Right lobe of liver (tissue), 6 donors: Measurements from ENCODE around the gene MAP7. TPM values are rescaled to one million over a fixed set of nuclear protein-coding genes. Genes with fewer than 3 reads are reported as not detected.

Source experiments
- ATAC-seq, 4 donors: fragments of 200-7000 bp; cut with Tn5 transposase; one replicate each; pipeline ENCODE4 v1.9.1; 2020; ENCODE audit warnings: mild to moderate bottlenecking in 4 of 4, moderate library complexity in 4 of 4
- DNase-seq, 3 donors: peaks; one replicate each; pipeline ENCODE4 v3.0.0-alpha.2; 2020
- H3K27ac ChIP-seq, 3 donors: fragments of 200-600 bp; one replicate each; pipeline ENCODE4 v1.8.0; 2022
- H3K27me3 ChIP-seq, 2 donors: fragments of 200-600 bp; one replicate each; pipeline ENCODE4 v1.8.0; 2022
- H3K36me3 ChIP-seq, 4 donors: fragments of 200-600 bp; sonication (generic) in 1 of 4; one replicate each; pipeline versions ENCODE4 v1.5.1 to v1.8.0; 2017 to 2022; ENCODE audit warnings: control low read depth in 1 of 4
- H3K4me1 ChIP-seq, 4 donors: fragments of 200-600 bp; sonication (generic) in 1 of 4; one replicate each; pipeline versions ENCODE4 v1.5.1 to v1.8.0; 2017 to 2022; ENCODE audit warnings: control low read depth in 1 of 4
- H3K4me3 ChIP-seq, 3 donors: fragments of 200-600 bp; one replicate each; pipeline ENCODE4 v1.8.0; 2022
- H3K9me3 ChIP-seq, 4 donors: fragments of 200-600 bp; sonication (generic) in 1 of 4; one replicate each; pipeline versions ENCODE4 v1.5.1 to v1.8.0; 2017 to 2022; ENCODE audit warnings: control low read depth in 1 of 4
- POLR2A ChIP-seq: fragments of 450-650 bp; IDR thresholded peaks from one replicate; pipeline ENCODE4 v1.6.1; 2017; ENCODE audit warnings: antibody characterized with exemption, mild to moderate bottlenecking
- WGBS: methylation state at CpG from one replicate; pipeline ENCODE4 v1.1.6; 2018; ENCODE audit warnings: low coverage, low lambda C conversion rate; ENCODE audit not compliant: insufficient coverage; ENCODE audit errors: missing lambda C conversion rate; 5-methylcytosine and 5-hydroxymethylcytosine counted together
- intact Hi-C, 2 donors: fragments of 100-400 bp; cut with DNase I; formaldehyde crosslinking; loops; one replicate each; pipeline versions ENCODE4 v1.11.2 to v1.14.1; 2022
- total RNA-seq, 6 experiments: library from RNA; depleted of rRNA in 2 of 6; stranded (reverse); fragments of >200 nt in 2 of 6; fragmentation: NEBNext Ultra II Directional in 3 of 6; extraction: Animal tissue kit (Norgen Biotek cat#: 25700) in 3 of 6; gene quantifications; one replicate each; pipeline versions ENCODE4 v1.1.0 to v1.2.4, GENCODE V29; 2016 to 2023
- TF ChIP-seq, protein P1 (sequence below), 4 donors: fragments of 200-600 bp in 3 of 4; fragments of 450-650 bp in 1 of 4; IDR thresholded peaks; one replicate each; pipeline versions ENCODE4 v1.5.1 to v1.8.0; 2016 to 2022; ENCODE audit warnings: antibody characterized with exemption in 4 of 4, mild to moderate bottlenecking in 2 of 4
- donor health status: DM: no; HTN: yes; CAD: no.
- donor health status: DM: no; HTN: no; CAD: no.
- donor health status: DM: no; HTN: no; CAD: no.
- donor health status: DM: no; HTN: yes; CAD: no.
- donor health status: DM: no; HTN: yes; CAD: no.

The MAP7 gene
- total RNA-seq, 6 experiments from 2014 or later: 14.8 to 20.9 (median 17.9) TPM

DNA sequence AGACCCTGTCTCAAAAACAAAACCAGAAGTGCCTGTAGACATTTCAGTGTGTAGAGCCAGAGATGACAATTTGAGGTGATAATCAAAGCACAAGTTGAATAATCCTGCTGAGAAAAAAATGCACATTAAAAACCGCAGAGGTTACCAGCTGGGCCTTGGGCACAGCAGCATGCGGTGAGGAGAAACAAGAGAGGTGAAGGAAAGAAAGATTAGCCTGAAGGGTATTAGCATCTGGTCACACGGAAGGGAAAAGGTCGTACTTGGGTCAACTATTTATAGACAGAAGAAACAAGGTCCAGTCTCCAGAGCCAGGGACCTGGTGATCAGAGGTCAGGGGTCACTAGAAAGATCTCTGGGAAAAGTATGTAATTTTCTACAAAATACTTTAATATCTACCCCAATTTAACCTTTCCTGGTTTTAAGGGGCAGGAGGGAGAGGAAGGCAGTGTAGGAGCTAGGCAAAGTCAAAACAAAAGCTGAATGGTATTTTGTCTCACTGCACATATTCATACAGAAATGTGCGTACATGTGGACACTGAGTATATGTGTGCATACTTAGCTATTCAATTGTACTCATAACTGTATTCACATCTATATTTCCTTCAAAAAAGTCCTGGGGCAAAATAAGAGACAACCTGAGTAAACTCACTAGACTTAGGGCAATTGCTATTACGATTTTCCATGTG lies 10.1 kb downstream of the MAP7 start:
- peak; percentile 61 to 88 (median 78) for ATAC-seq
- H3K27ac ChIP-seq: peak overlapping the region in 1 of 3 donors; percentile 30
- 51% methylated on average over 6 of the region's 6 CpGs for WGBS

DNA sequence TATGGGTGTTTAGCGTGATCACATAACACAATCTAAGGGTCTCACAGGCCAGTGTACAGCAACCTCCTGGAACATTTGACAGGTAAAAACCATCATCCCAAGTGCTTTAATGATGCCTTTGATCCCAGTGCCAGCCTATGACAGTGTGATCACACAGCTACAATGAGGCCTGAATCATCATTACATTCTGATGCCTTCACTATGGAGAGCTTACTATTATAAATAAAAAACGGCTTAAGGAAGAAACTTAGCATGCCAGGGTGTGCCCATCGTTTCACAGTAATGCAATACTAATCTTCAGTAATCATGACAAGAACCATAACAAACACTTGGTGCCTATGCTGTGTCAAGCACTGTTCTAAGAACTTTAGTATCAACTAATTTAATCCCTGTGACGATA lies 11.4 kb downstream of the MAP7 start:
- TF ChIP-seq, protein P1, sequence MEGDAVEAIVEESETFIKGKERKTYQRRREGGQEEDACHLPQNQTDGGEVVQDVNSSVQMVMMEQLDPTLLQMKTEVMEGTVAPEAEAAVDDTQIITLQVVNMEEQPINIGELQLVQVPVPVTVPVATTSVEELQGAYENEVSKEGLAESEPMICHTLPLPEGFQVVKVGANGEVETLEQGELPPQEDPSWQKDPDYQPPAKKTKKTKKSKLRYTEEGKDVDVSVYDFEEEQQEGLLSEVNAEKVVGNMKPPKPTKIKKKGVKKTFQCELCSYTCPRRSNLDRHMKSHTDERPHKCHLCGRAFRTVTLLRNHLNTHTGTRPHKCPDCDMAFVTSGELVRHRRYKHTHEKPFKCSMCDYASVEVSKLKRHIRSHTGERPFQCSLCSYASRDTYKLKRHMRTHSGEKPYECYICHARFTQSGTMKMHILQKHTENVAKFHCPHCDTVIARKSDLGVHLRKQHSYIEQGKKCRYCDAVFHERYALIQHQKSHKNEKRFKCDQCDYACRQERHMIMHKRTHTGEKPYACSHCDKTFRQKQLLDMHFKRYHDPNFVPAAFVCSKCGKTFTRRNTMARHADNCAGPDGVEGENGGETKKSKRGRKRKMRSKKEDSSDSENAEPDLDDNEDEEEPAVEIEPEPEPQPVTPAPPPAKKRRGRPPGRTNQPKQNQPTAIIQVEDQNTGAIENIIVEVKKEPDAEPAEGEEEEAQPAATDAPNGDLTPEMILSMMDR (IDR thresholded peaks at IDR 0.05): no peak
- no peak for ATAC-seq
- Histone ChIP-seq H3K27me3 (no peaks in the 10 kb centered on the region), H3K4me3 (no peak overlapping the region), H3K4me1 (peaks cover 0 to 9% (median 3%) of the 10 kb centered on the region in 4 donors), H3K9me3 (no peaks in the 10 kb centered on the region), H3K27ac (no peak overlapping the region), H3K36me3 (no peaks in the 10 kb centered on the region)
- intact Hi-C loops: no loop called here
- DNase-seq: no peak
- WGBS: 82% methylated on average over 4 of the region's 4 CpGs

More for the DNA sequence above, 10.1 kb downstream of the MAP7 start:
- Histone ChIP-seq H3K9me3 (no peaks in the 10 kb centered on the region), H3K4me3 (no peak overlapping the region), H3K36me3 (no peaks in the 10 kb centered on the region), H3K4me1 (peaks cover 0 to 4% (median 0%) of the 10 kb centered on the region in 4 donors), H3K27me3 (no peaks in the 10 kb centered on the region)
- DNase-seq: no peak
- TF ChIP-seq, protein P1 (IDR thresholded peaks at IDR 0.05): no peak
- TF ChIP-seq POLR2A: no peak
- intact Hi-C loops: no loop called here

DNA sequence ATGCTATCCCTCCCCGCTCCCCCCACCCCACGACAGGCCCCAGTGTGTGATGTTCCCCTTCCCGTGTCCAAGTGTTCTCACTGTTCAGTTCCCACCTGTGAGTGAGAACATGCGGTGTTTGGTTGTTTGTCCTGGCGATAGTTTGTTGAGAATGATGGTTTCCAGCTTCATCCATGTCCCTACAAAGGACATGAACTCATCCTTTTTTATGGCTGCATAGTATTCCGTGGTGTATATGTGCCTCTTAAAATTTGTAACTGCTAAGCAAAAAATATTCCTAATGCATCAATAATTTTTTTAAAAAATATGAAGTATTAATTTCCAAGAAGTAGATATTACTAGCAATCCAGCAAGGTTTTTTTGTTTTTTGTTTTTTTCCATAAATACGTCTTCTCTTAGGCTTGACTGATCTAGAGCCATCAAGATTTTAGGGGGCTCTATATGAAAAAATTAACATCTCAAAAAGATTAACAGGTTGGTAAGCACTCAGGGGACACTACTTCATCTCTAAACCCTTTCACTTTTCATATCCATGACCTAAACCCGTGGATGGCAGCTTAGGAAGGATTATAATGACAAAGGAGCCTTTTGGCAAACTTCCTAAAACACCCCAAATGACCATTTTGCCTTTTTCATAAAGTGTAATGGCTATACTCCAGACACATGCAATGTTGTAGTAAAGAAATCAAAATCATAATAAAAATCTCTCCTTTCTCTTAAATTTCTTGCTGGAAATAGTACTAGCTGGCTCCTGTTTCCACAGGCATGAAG lies 14.2 kb downstream of the MAP7 start:
- TF ChIP-seq, protein P1 (IDR thresholded peaks at IDR 0.05): no peak
- no peak for TF ChIP-seq POLR2A
- Histone ChIP-seq H3K9me3 (no peaks in the 10 kb centered on the region), H3K36me3 (no peaks in the 10 kb centered on the region), H3K27me3 (no peaks in the 10 kb centered on the region), H3K27ac (no peak overlapping the region), H3K4me3 (no peak overlapping the region), H3K4me1 (peaks cover 0 to 9% (median 3%) of the 10 kb centered on the region in 4 donors)
- DNase-seq (no peak), ATAC-seq (no peak)
- intact Hi-C loops: no loop called here
- 89% methylated on average over 6 of the region's 8 CpGs for WGBS

DNA sequence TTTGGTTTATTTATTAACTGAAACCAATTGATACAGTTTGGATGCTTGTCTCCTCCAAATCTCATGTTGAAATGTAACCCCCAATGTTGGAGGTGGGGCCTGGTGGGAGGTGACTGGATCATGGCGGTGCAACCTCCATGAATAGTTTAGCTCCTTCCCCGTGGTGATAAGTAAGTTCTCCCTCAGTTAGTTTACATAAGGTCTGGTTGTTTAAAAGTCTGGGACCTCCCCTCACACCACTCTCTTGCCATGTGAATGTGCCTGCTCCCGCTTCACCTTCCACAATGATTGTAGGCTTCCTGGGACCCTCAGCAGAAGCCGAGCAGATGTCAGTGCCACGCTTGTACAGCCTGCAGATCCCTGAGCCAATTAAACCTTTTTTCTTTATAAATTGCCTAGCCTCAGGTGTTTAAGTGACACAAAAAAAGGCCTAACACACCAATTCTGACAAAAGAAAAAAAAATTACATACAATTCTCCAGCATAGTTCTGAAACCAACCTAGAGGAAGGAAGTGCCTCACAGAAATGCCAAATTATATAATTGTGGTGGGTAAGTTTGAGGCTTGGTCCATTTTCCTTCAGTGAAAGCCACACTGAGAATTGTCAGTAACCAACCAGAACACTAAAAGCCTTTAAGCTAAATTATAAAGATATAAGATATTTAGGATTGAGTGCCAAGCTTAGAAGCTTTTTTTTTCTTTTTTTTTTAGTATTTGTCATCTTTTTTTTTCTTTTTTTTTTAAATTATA lies 15.0 kb downstream of the MAP7 start:
- H3K27ac ChIP-seq: no peak overlapping the region
- no peak overlapping the region for H3K4me3 ChIP-seq
- ATAC-seq: no peak
- DNase-seq: no peak
- peaks cover 0 to 9% (median 3%) of the 10 kb centered on the region in 4 donors for H3K4me1 ChIP-seq
- H3K36me3 ChIP-seq: no peaks in the 10 kb centered on the region
- intact Hi-C loops: no loop called here
- H3K27me3 ChIP-seq: no peaks in the 10 kb centered on the region
- WGBS: 78% methylated on average over 4 of the region's 5 CpGs
- no peak for TF ChIP-seq POLR2A
- TF ChIP-seq, protein P1 (IDR thresholded peaks at IDR 0.05): no peak
- H3K9me3 ChIP-seq: no peaks in the 10 kb centered on the region
